ENCODE measurements around the gene DISC1.

DNA sequence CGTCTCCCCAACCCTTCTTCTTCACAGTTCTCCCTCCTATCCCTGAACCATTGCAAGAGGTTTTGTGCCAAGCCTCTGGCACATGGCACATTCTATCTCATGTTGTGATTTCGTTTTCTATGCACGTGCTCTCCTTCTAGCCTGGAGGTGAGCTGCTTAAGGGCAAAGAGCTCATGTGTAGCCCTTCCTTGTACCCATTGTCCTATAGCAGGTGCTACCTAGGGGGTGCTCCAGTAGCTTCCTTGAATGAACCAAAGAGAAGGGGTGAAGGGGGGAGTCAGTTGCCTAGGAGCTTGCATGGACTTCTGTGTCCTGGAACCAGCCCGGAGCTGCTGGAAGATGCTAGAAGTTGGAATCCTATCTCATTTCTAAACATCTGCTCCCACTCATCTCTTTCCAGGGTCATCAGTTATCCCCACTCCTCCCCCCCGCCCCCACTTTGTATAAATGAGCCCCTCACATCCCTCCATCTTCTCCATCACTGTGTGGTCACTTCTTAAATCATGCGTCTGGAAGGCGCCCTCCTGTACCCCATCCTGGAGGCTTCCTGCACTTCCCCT, 535 bp upstream of the DISC1 start:
- TF ChIP-seq, protein P1, sequence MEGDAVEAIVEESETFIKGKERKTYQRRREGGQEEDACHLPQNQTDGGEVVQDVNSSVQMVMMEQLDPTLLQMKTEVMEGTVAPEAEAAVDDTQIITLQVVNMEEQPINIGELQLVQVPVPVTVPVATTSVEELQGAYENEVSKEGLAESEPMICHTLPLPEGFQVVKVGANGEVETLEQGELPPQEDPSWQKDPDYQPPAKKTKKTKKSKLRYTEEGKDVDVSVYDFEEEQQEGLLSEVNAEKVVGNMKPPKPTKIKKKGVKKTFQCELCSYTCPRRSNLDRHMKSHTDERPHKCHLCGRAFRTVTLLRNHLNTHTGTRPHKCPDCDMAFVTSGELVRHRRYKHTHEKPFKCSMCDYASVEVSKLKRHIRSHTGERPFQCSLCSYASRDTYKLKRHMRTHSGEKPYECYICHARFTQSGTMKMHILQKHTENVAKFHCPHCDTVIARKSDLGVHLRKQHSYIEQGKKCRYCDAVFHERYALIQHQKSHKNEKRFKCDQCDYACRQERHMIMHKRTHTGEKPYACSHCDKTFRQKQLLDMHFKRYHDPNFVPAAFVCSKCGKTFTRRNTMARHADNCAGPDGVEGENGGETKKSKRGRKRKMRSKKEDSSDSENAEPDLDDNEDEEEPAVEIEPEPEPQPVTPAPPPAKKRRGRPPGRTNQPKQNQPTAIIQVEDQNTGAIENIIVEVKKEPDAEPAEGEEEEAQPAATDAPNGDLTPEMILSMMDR (conservative IDR thresholded peaks at IDR 0.05; ENCODE audit: low read depth, low read length): no peak
- TF ChIP-seq EZH2 (IDR thresholded peaks at IDR 0.05; ENCODE audit: borderline replicate concordance, low read depth, low read length, poor library complexity, severe bottlenecking): no peak
